GM23338 (cell line): ENCODE results near the gene MPND. TPM values are rescaled to one million over a fixed set of nuclear protein-coding genes. Genes with fewer than 3 reads are reported as not detected.

Source experiments
- ATAC-seq: fragments of 200-7000 bp; cut with Tn5 transposase; 3 replicates; pipeline ENCODE4 v1.9.1; 2020
- DNase-seq: peaks from one replicate; pipeline ENCODE4 v3.0.0-alpha.2; 2015; ENCODE audit warnings: low spot score
- H2AFZ ChIP-seq: fragments of 200-600 bp; sonication (generic); 2 replicates; pipeline ENCODE4 v1.8.0; 2016; ENCODE audit warnings: antibody characterized with exemption, mild to moderate bottlenecking, moderate library complexity
- H3F3A ChIP-seq: fragments of 200-600 bp; sonication (generic); replicated peaks from 2 replicates; pipeline ENCODE4 v1.8.0; 2017; ENCODE audit warnings: antibody characterized with exemption, mixed run types, low read depth
- H3K27ac ChIP-seq: fragments of 200-600 bp; sonication (generic); 2 replicates; pipeline ENCODE4 v1.6.1; 2016; ENCODE audit warnings: low read depth
- H3K27me3 ChIP-seq: fragments of 200-600 bp; sonication (generic); 2 replicates; pipeline ENCODE4 v1.8.0; 2016; ENCODE audit warnings: mild to moderate bottlenecking, mixed run types, moderate library complexity; ENCODE audit not compliant: insufficient read depth
- H3K36me3 ChIP-seq: fragments of 200-600 bp; sonication (generic); 2 replicates; pipeline ENCODE4 v1.8.0; 2016; ENCODE audit warnings: mild to moderate bottlenecking; ENCODE audit not compliant: insufficient read depth
- H3K4me1 ChIP-seq: fragments of 200-600 bp; sonication (generic); 2 replicates; pipeline ENCODE4 v1.8.0; 2016; ENCODE audit warnings: mild to moderate bottlenecking, moderate library complexity; ENCODE audit not compliant: insufficient read depth
- H3K4me2 ChIP-seq: fragments of 200-600 bp; sonication (generic); 2 replicates; pipeline ENCODE4 v1.7.1; 2017; ENCODE audit warnings: mixed run types
- H3K4me3 ChIP-seq: fragments of 200-600 bp; sonication (generic); 2 replicates; pipeline ENCODE4 v1.6.1; 2016; ENCODE audit warnings: mixed run types
- H3K79me2 ChIP-seq: fragments of 200-600 bp; sonication (generic); replicated peaks from 2 replicates; pipeline ENCODE4 v1.8.0; 2017; ENCODE audit warnings: mild to moderate bottlenecking; ENCODE audit not compliant: insufficient read depth
- H3K9me2 ChIP-seq: fragments of 200-600 bp; sonication (generic); 2 replicates; pipeline ENCODE4 v1.8.0; 2017; ENCODE audit not compliant: insufficient read depth
- H4K20me1 ChIP-seq: fragments of 200-600 bp; sonication (generic); replicated peaks from 2 replicates; pipeline ENCODE4 v1.8.0; 2017; ENCODE audit warnings: mild to moderate bottlenecking; ENCODE audit not compliant: insufficient read depth
- H3K27ac Mint-ChIP-seq: 2 replicates; pipeline ENCODE4 v1.8.0; 2020; ENCODE audit warnings: inconsistent platforms, mild to moderate bottlenecking, moderate library complexity, mixed read lengths
- H3K27me3 Mint-ChIP-seq: 3 replicates; pipeline ENCODE4 v1.8.0; 2022; ENCODE audit warnings: low read depth, mild to moderate bottlenecking, moderate library complexity, mixed read lengths, inconsistent platforms; ENCODE audit not compliant: insufficient read depth, poor library complexity
- H3K36me3 Mint-ChIP-seq: 3 replicates; pipeline ENCODE4 v1.8.0; 2021; ENCODE audit warnings: low read depth, mild to moderate bottlenecking, inconsistent platforms, moderate library complexity, mixed read lengths
- H3K4me1 Mint-ChIP-seq: 3 replicates; pipeline ENCODE4 v1.8.0; 2020; ENCODE audit warnings: mild to moderate bottlenecking, inconsistent platforms, mixed read lengths
- H3K4me3 Mint-ChIP-seq: 3 replicates; pipeline ENCODE4 v1.8.0; 2021; ENCODE audit warnings: moderate library complexity, mild to moderate bottlenecking, inconsistent platforms, mixed read lengths
- H3K9me3 Mint-ChIP-seq: 3 replicates; pipeline ENCODE4 v1.8.0; 2020; ENCODE audit warnings: moderate library complexity, mild to moderate bottlenecking, inconsistent platforms, mixed read lengths
- CREB1 ChIP-seq: fragments of 250-450 bp; sonication (Bioruptor Pico); IDR thresholded peaks from 2 replicates; pipeline ENCODE4 v1.5.0; 2020; ENCODE audit warnings: low read depth, mild to moderate bottlenecking, moderate library complexity
- EZH2phosphoT487 ChIP-seq: fragments of 200-600 bp; sonication (generic); IDR thresholded peaks from one replicate; pipeline ENCODE4 v1.8.1; 2018; ENCODE audit warnings: antibody characterized with exemption; ENCODE audit not compliant: unreplicated experiment
- JUNB ChIP-seq: IDR thresholded peaks from one replicate; pipeline ENCODE4 v1.6.1; 2016; ENCODE audit warnings: antibody characterized with exemption; ENCODE audit not compliant: unreplicated experiment
- polyA plus RNA-seq: library from polyadenylated mRNA; unstranded; fragments of >200 nt; fragmentation: Nextera tagmentation; extraction: Ambion mirVana; gene quantifications from 2 replicates; pipeline ENCODE4 v1.2.1, GENCODE V29; 2016
- total RNA-seq: library from RNA; depleted of rRNA; stranded (reverse); fragments of >200 nt; shearing (Covaris generic); gene quantifications from 2 replicates; pipeline ENCODE4 v1.2.3, GENCODE V29; 2014
- TF ChIP-seq, protein P1 (sequence below), 2 experiments: fragments of 200-600 bp in 1 of 2; sonication (generic) in 1 of 2; conservative IDR thresholded peaks; 2 replicates each; pipeline versions ENCODE4 v1.5.1 to v1.6.1; 2016 to 2017; ENCODE audit warnings: antibody characterized with exemption in 2 of 2, low read depth in 2 of 2, mild to moderate bottlenecking in 2 of 2, moderate library complexity in 1 of 2
- TF ChIP-seq, protein P2 (sequence below): fragments of 250-450 bp; sonication (Bioruptor Pico); IDR thresholded peaks from 2 replicates; pipeline ENCODE4 v1.5.0; 2020; ENCODE audit warnings: mild to moderate bottlenecking, moderate library complexity

MPND gene
- total and polyA plus RNA-seq, 2 experiments from 2014 or later, result 11.8 to 15.6 TPM

DNA sequence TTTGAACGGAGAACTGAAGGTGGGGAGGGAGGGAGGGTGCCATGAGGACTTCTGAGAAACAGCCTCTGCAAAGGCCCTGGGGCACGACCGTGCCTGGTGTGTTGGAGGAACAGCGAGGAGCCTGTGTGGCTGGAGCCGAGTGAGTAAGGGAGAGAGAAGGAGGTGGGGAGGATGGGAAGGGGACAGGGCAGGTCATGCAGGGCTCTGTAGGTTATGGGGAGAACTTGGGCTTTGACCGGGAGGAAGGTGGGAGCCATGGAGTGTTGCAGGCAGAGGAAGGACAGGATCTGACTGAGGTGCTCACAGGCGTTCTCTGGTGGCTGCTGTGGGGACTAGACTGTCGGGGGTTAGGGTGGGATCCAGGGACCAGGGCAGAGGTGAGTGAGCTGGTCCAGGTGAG is 6.7 kb downstream of the MPND start:
- H3K4me3 ChIP-seq, result no peak overlapping the region
- DNase-seq (no peak), ATAC-seq (no peak)
- no peaks in the 10 kb centered on the region for H3K79me2 ChIP-seq
- no peaks in the 10 kb centered on the region for H3K9me3 Mint-ChIP-seq
- no peaks in the 10 kb centered on the region; the same call in 1 of the 2 replicates for H3K36me3 ChIP-seq
- TF ChIP-seq JUNB, result no peak
- TF ChIP-seq, protein P1, sequence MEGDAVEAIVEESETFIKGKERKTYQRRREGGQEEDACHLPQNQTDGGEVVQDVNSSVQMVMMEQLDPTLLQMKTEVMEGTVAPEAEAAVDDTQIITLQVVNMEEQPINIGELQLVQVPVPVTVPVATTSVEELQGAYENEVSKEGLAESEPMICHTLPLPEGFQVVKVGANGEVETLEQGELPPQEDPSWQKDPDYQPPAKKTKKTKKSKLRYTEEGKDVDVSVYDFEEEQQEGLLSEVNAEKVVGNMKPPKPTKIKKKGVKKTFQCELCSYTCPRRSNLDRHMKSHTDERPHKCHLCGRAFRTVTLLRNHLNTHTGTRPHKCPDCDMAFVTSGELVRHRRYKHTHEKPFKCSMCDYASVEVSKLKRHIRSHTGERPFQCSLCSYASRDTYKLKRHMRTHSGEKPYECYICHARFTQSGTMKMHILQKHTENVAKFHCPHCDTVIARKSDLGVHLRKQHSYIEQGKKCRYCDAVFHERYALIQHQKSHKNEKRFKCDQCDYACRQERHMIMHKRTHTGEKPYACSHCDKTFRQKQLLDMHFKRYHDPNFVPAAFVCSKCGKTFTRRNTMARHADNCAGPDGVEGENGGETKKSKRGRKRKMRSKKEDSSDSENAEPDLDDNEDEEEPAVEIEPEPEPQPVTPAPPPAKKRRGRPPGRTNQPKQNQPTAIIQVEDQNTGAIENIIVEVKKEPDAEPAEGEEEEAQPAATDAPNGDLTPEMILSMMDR (conservative IDR thresholded peaks at IDR 0.05; ENCODE audit: low read depth in 2 of 2), result 0 out of 4 replicates have a peak, but pooled peaks of 1 of the 2 experiments have one; percentile 2
- no peak overlapping the region for H3K27ac Mint-ChIP-seq
- no peaks in the 10 kb centered on the region for H3K4me1 ChIP-seq
- H3K4me3 Mint-ChIP-seq, result no peak overlapping the region
- peaks cover 16% of the 10 kb centered on the region; the same call in 1 of the 2 replicates for H3F3A ChIP-seq
- no peak overlapping the region for H3K4me2 ChIP-seq
- no peaks in the 10 kb centered on the region for H3K27me3 ChIP-seq
- peaks cover 10% of the 10 kb centered on the region for H4K20me1 ChIP-seq
- H3K36me3 Mint-ChIP-seq, result peaks cover 42% of the 10 kb centered on the region
- H3K27ac ChIP-seq, result no peak overlapping the region
- H3K27me3 Mint-ChIP-seq, result peaks cover 14% of the 10 kb centered on the region
- 0 out of 3 replicates have a peak, but pooled peaks cover 2% of the 10 kb centered on the region for H3K4me1 Mint-ChIP-seq
- H2AFZ ChIP-seq, result no peak overlapping the region
- H3K9me2 ChIP-seq, result no peaks in the 10 kb centered on the region

DNA sequence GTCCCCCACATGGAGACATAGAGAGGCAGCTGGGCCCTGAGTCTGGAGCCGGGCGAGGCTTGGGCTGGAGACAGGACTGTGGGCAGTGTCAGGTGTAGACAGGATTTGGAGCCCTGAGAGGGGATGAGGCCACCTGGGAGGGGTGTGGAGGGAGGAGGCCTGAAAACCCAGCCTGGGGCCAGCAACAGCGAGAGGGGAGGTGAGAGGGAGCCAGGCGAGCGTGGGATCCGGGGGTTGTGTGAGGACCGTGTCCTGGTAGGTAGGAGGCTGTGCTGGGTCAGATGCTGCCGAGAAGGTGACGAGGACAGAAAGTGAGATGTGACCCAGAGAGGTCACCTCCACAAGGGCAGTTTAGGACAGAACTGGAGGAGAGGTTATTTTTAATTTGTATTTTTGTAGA is 7.4 kb downstream of the MPND start:
- 0 out of 3 replicates have a peak, but pooled peaks cover 2% of the 10 kb centered on the region for H3K4me1 Mint-ChIP-seq
- H3K36me3 Mint-ChIP-seq, result peaks cover 38% of the 10 kb centered on the region
- ATAC-seq (no peak), DNase-seq (no peak)
- no peak overlapping the region for H3K4me3 Mint-ChIP-seq
- Histone ChIP-seq H3K36me3 (no peaks in the 10 kb centered on the region; the same call in 1 of the 2 replicates), H3K9me2 (no peaks in the 10 kb centered on the region), H3K4me1 (no peaks in the 10 kb centered on the region), H3K27ac (no peak overlapping the region), H4K20me1 (peaks cover 10% of the 10 kb centered on the region), H3K4me2 (no peak overlapping the region), H2AFZ (no peak overlapping the region), H3K79me2 (no peaks in the 10 kb centered on the region), H3K4me3 (no peak overlapping the region), H3F3A (peaks cover 16% of the 10 kb centered on the region; the same call in 1 of the 2 replicates), H3K27me3 (no peaks in the 10 kb centered on the region)
- TF ChIP-seq EZH2phosphoT487 (no peak), CREB1 (no peak)
- TF ChIP-seq, protein P2, sequence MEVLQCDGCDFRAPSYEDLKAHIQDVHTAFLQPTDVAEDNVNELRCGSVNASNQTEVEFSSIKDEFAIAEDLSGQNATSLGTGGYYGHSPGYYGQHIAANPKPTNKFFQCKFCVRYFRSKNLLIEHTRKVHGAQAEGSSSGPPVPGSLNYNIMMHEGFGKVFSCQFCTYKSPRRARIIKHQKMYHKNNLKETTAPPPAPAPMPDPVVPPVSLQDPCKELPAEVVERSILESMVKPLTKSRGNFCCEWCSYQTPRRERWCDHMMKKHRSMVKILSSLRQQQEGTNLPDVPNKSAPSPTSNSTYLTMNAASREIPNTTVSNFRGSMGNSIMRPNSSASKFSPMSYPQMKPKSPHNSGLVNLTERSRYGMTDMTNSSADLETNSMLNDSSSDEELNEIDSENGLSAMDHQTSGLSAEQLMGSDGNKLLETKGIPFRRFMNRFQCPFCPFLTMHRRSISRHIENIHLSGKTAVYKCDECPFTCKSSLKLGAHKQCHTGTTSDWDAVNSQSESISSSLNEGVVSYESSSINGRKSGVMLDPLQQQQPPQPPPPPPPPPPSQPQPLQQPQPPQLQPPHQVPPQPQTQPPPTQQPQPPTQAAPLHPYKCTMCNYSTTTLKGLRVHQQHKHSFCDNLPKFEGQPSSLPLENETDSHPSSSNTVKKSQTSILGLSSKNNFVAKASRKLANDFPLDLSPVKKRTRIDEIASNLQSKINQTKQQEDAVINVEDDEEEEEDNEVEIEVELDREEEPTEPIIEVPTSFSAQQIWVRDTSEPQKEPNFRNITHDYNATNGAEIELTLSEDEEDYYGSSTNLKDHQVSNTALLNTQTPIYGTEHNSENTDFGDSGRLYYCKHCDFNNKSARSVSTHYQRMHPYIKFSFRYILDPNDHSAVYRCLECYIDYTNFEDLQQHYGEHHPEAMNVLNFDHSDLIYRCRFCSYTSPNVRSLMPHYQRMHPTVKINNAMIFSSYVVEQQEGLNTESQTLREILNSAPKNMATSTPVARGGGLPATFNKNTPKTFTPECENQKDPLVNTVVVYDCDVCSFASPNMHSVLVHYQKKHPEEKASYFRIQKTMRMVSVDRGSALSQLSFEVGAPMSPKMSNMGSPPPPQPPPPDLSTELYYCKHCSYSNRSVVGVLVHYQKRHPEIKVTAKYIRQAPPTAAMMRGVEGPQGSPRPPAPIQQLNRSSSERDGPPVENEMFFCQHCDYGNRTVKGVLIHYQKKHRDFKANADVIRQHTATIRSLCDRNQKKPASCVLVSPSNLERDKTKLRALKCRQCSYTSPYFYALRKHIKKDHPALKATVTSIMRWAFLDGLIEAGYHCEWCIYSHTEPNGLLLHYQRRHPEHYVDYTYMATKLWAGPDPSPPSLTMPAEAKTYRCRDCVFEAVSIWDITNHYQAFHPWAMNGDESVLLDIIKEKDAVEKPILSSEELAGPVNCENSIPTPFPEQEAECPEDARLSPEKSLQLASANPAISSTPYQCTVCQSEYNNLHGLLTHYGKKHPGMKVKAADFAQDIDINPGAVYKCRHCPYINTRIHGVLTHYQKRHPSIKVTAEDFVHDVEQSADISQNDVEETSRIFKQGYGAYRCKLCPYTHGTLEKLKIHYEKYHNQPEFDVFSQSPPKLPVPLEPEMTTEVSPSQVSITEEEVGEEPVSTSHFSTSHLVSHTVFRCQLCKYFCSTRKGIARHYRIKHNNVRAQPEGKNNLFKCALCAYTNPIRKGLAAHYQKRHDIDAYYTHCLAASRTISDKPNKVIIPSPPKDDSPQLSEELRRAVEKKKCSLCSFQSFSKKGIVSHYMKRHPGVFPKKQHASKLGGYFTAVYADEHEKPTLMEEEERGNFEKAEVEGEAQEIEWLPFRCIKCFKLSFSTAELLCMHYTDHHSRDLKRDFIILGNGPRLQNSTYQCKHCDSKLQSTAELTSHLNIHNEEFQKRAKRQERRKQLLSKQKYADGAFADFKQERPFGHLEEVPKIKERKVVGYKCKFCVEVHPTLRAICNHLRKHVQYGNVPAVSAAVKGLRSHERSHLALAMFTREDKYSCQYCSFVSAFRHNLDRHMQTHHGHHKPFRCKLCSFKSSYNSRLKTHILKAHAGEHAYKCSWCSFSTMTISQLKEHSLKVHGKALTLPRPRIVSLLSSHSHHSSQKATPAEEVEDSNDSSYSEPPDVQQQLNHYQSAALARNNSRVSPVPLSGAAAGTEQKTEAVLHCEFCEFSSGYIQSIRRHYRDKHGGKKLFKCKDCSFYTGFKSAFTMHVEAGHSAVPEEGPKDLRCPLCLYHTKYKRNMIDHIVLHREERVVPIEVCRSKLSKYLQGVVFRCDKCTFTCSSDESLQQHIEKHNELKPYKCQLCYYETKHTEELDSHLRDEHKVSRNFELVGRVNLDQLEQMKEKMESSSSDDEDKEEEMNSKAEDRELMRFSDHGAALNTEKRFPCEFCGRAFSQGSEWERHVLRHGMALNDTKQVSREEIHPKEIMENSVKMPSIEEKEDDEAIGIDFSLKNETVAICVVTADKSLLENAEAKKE (CRISPR knock-in tag), result no peak
- no peaks in the 10 kb centered on the region for H3K9me3 Mint-ChIP-seq
- no peak overlapping the region for H3K27ac Mint-ChIP-seq
- H3K27me3 Mint-ChIP-seq, result peaks cover 12% of the 10 kb centered on the region
